Mesendoderm (in vitro differentiated cells): ENCODE results near the gene CYP2W1.
"Not testable (repeated sequence)": the region's sequence is repeated elsewhere in the genome, so short reads cannot be mapped to it uniquely, and the experiment has no call there.

ENCODE experiments used
- DNase-seq: peaks from one replicate; pipeline ENCODE4 v3.0.0; 2013
- H2AK5ac ChIP-seq: 2 replicates; pipeline ENCODE4 v1.6.1; 2013; ENCODE audit warnings: low read length, inconsistent platforms
- H2BK120ac ChIP-seq: 2 replicates; pipeline ENCODE4 v1.6.1; 2013; ENCODE audit warnings: low read depth, mild to moderate bottlenecking, low read length, moderate library complexity, mixed read lengths
- H2BK15ac ChIP-seq: replicated peaks from 2 replicates; pipeline ENCODE4 v1.6.1; 2013; ENCODE audit warnings: low read depth, mild to moderate bottlenecking, moderate library complexity
- H2BK5ac ChIP-seq: 2 replicates; pipeline ENCODE4 v1.6.1; 2013; ENCODE audit warnings: low read length, inconsistent platforms
- H3K18ac ChIP-seq: 2 replicates; pipeline ENCODE4 v1.6.1; 2013; ENCODE audit warnings: mild to moderate bottlenecking, low read length, mixed read lengths
- H3K23ac ChIP-seq: one replicate; pipeline ENCODE4 v1.6.1; 2013; ENCODE audit warnings: low read length
- H3K27ac ChIP-seq: 2 replicates; pipeline ENCODE4 v1.5.1; 2013; ENCODE audit warnings: low read depth, mild to moderate bottlenecking, inconsistent platforms, low read length, moderate library complexity
- H3K27me3 ChIP-seq: 2 replicates; pipeline ENCODE4 v1.6.1; 2013; ENCODE audit warnings: low read length, control low read depth, mild to moderate bottlenecking, inconsistent platforms; ENCODE audit not compliant: insufficient read depth, poor library complexity
- H3K36me3 ChIP-seq: 2 replicates; pipeline ENCODE4 v1.6.1; 2013; ENCODE audit warnings: low read length, inconsistent platforms; ENCODE audit not compliant: control insufficient read depth, insufficient read depth
- H3K4ac ChIP-seq: one replicate; pipeline ENCODE4 v1.6.1; 2013; ENCODE audit warnings: low read depth, mild to moderate bottlenecking, low read length, moderate library complexity
- H3K4me1 ChIP-seq: 2 replicates; pipeline ENCODE4 v1.6.1; 2013; ENCODE audit warnings: low read depth, low read length, inconsistent platforms; ENCODE audit not compliant: control insufficient read depth
- H3K4me2 ChIP-seq: 2 replicates; pipeline ENCODE4 v1.6.1; 2013; ENCODE audit warnings: low read length
- H3K4me3 ChIP-seq: 2 replicates; pipeline ENCODE4 v1.5.1; 2013; ENCODE audit warnings: mild to moderate bottlenecking, low read length
- H3K56ac ChIP-seq: one replicate; pipeline ENCODE4 v1.6.1; 2013; ENCODE audit warnings: low read length
- H3K79me1 ChIP-seq: 2 replicates; pipeline ENCODE4 v1.6.1; 2013; ENCODE audit warnings: low read length, inconsistent platforms
- H3K79me2 ChIP-seq: 2 replicates; pipeline ENCODE4 v1.6.1; 2013; ENCODE audit warnings: mild to moderate bottlenecking, low read length; ENCODE audit not compliant: control insufficient read depth, insufficient read depth
- H3K9ac ChIP-seq: 2 replicates; pipeline ENCODE4 v1.6.1; 2013; ENCODE audit warnings: low read length, inconsistent platforms
- H4K5ac ChIP-seq: one replicate; pipeline ENCODE4 v1.6.1; 2013; ENCODE audit warnings: low read length
- H4K8ac ChIP-seq: one replicate; pipeline ENCODE4 v1.6.1; 2013; ENCODE audit warnings: low read depth, mild to moderate bottlenecking, control low read depth, low read length, moderate library complexity
- WGBS: extraction: QIAGEN DNeasy Blood & Tissue Kit; methylation state at CpG from one replicate; pipeline ENCODE4 v1.1.7; 2013; ENCODE audit warnings: low lambda C conversion rate, missing lambda C conversion rate; ENCODE audit not compliant: insufficient coverage; ENCODE audit errors: extremely low coverage; 5-methylcytosine and 5-hydroxymethylcytosine counted together

CYP2W1 gene

GRCh38 chr7:1001069-1001770 lies 18.2 kb downstream of the CYP2W1 start:
- not testable (repeated sequence) for H2AK5ac ChIP-seq, H3K4ac ChIP-seq, H3K27ac ChIP-seq, H4K5ac ChIP-seq, H3K23ac ChIP-seq, H2BK15ac ChIP-seq, H3K27me3 ChIP-seq, H2BK120ac ChIP-seq, H3K56ac ChIP-seq, H3K9ac ChIP-seq, H4K8ac ChIP-seq, H3K36me3 ChIP-seq, H3K4me2 ChIP-seq, H3K4me3 ChIP-seq, H3K4me1 ChIP-seq, H3K79me2 ChIP-seq, H3K18ac ChIP-seq, H2BK5ac ChIP-seq, H3K79me1 ChIP-seq
- DNase-seq: peak; percentile 78
- WGBS: no CpG with 5 or more reads among the region's 14 CpGs

GRCh38 chr7:1002026-1002425 lies 19.0 kb downstream of the CYP2W1 start:
- not testable (repeated sequence) for H4K8ac ChIP-seq, H2AK5ac ChIP-seq, H3K56ac ChIP-seq, H3K4me3 ChIP-seq, H2BK5ac ChIP-seq, H3K9ac ChIP-seq, H3K4me1 ChIP-seq, H3K27ac ChIP-seq, H2BK120ac ChIP-seq, H3K23ac ChIP-seq, H3K27me3 ChIP-seq, H3K4ac ChIP-seq, DNase-seq, H3K79me1 ChIP-seq, H2BK15ac ChIP-seq, H3K4me2 ChIP-seq, H4K5ac ChIP-seq, H3K18ac ChIP-seq, H3K79me2 ChIP-seq, H3K36me3 ChIP-seq
- no CpG with 5 or more reads among the region's 4 CpGs for WGBS

GRCh38 chr7:1002445-1002844 lies 19.5 kb downstream of the CYP2W1 start:
- H3K79me1 ChIP-seq, H3K4me1 ChIP-seq, DNase-seq, H3K4me2 ChIP-seq, H3K23ac ChIP-seq, H3K9ac ChIP-seq, H2BK120ac ChIP-seq, H3K79me2 ChIP-seq, H2AK5ac ChIP-seq, H4K5ac ChIP-seq, H2BK5ac ChIP-seq, H4K8ac ChIP-seq, H3K27ac ChIP-seq, H3K27me3 ChIP-seq, H3K18ac ChIP-seq, H3K4me3 ChIP-seq, H3K4ac ChIP-seq, H3K56ac ChIP-seq, H2BK15ac ChIP-seq, H3K36me3 ChIP-seq: not testable (repeated sequence)
- WGBS: no CpG with 5 or more reads among the region's 7 CpGs

- no peak overlapping the region for H3K4me3 ChIP-seq
- no peak overlapping the region for H2AK5ac ChIP-seq
- no peak overlapping the region for H2BK5ac ChIP-seq
- H3K18ac ChIP-seq: no peak overlapping the region
- peaks cover 2% of the 10 kb centered on the region for H3K79me1 ChIP-seq
- H4K5ac ChIP-seq: no peak overlapping the region
- no peak overlapping the region for H3K4ac ChIP-seq
- no peak overlapping the region for H2BK15ac ChIP-seq
- no peak for DNase-seq
- H3K27me3 ChIP-seq: no peaks in the 10 kb centered on the region
- H4K8ac ChIP-seq: no peak overlapping the region
- no peak overlapping the region for H3K23ac ChIP-seq
- H3K27ac ChIP-seq: no peak overlapping the region
- no peak overlapping the region for H2BK120ac ChIP-seq
- H3K79me2 ChIP-seq: no peaks in the 10 kb centered on the region
- H3K36me3 ChIP-seq: no peaks in the 10 kb centered on the region
- no peaks in the 10 kb centered on the region for H3K4me1 ChIP-seq
- no peak overlapping the region for H3K9ac ChIP-seq
- H3K4me2 ChIP-seq: no peak overlapping the region
- no CpG with 5 or more reads among the region's 32 CpGs for WGBS
- H3K56ac ChIP-seq: no peak overlapping the region
Observed at GRCh38 chr7:1004018-1004852, 21.3 kb downstream of the CYP2W1 start.

GRCh38 chr7:1005303-1005702 lies 22.3 kb downstream of the CYP2W1 start:
- Histone ChIP-seq H4K8ac (no peak overlapping the region), H2BK120ac (no peak overlapping the region), H3K18ac (no peak overlapping the region), H2BK15ac (no peak overlapping the region), H3K27me3 (no peaks in the 10 kb centered on the region), H3K4me1 (no peaks in the 10 kb centered on the region), H3K4me2 (no peak overlapping the region), H3K27ac (no peak overlapping the region), H2BK5ac (no peak overlapping the region), H3K4me3 (no peak overlapping the region), H2AK5ac (no peak overlapping the region), H3K9ac (no peak overlapping the region), H3K4ac (no peak overlapping the region), H4K5ac (no peak overlapping the region), H3K23ac (no peak overlapping the region), H3K79me2 (no peaks in the 10 kb centered on the region), H3K36me3 (no peaks in the 10 kb centered on the region), H3K79me1 (peaks cover 2% of the 10 kb centered on the region), H3K56ac (no peak overlapping the region)
- WGBS: no CpG with 5 or more reads among the region's 21 CpGs
- DNase-seq: no peak
